ENCODE results near the gene FAM107B. TPM values are rescaled to one million over a fixed set of nuclear protein-coding genes. Genes with fewer than 3 reads are reported as not detected.

FAM107B gene
- total and polyA plus RNA-seq, 10 of the 15 experiments (the other 5 are each of a cell fraction or from before 2014, with no cell fraction given), result 22.9 to 162 (median 86.6) TPM

DNA sequence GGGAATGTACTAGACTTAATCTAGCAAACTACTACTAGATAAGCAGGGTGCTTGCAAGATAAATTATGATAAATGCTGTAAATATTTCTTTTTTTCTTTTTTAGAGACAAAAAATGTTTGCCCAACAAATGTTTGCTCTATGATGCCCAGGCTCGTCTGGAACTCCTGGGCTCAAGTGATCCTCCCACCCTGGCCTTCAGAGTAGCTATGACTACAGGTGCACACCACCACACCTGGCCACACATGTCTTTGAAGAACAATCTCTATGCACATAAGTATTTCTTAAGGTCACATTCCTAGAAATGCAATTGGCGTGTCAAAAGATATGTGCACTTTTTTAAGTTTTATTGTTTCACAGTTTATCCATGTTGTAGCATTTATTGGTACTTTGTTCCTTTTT, 264.4 kb downstream of the FAM107B start (continued):
- TF ChIP-seq BMI1 (IDR thresholded peaks at IDR 0.05; ENCODE audit: borderline replicate concordance) (no peak), NR2C2 (IDR thresholded peaks at IDR 0.05; ENCODE audit: borderline replicate concordance, control insufficient read depth, insufficient read length, low read depth) (no peak), FOS (IDR thresholded peaks at IDR 0.05; ENCODE audit: borderline replicate concordance, extremely low read depth, insufficient read length) (no peak), NR2F1 (conservative IDR thresholded peaks at IDR 0.05) (no peak), BRCA1 (IDR thresholded peaks at IDR 0.05; ENCODE audit: low read depth, low read length) (no peak), BACH1 (IDR thresholded peaks at IDR 0.05; ENCODE audit: borderline replicate concordance) (no peak), POLR2A (IDR thresholded peaks at IDR 0.05; ENCODE audit: low read depth, low read length) (no peak), MTA2 (IDR thresholded peaks at IDR 0.05; ENCODE audit: low read depth) (no peak), EED (IDR thresholded peaks at IDR 0.05; ENCODE audit: low read depth) (no peak), MLLT1 (IDR thresholded peaks at IDR 0.05) (no peak), E2F8 (IDR thresholded peaks at IDR 0.05; ENCODE audit: low read depth, partially characterized antibody) (no peak), BCL11A (IDR thresholded peaks at IDR 0.05; ENCODE audit: low read depth, low read length) (no peak)

All from GM12878 (cell line).